Esophagus muscularis mucosa (tissue), 3 donors: ENCODE data around the gene MALSU1.

Experiments used
- CTCF ChIP-seq, 3 experiments: fragments of 200-600 bp in 2 of 3; fragments of 450-650 bp in 1 of 3; sonication (generic) in 2 of 3; IDR thresholded peaks; one replicate each; pipeline ENCODE4 v1.5.1; 2017 to 2019; ENCODE audit warnings: antibody characterized with exemption in 3 of 3, mild to moderate bottlenecking in 2 of 3, moderate library complexity in 1 of 3
- POLR2A ChIP-seq: fragments of 450-650 bp; IDR thresholded peaks from one replicate; pipeline ENCODE4 v1.6.1; 2017; ENCODE audit warnings: antibody characterized with exemption, moderate library complexity, mild to moderate bottlenecking, low read depth

- no peak for TF ChIP-seq POLR2A
- TF ChIP-seq CTCF (IDR thresholded peaks at IDR 0.05) = no peak
Observed at GRCh38 chr7:23333671-23334246, 34.6 kb downstream of the MALSU1 start.
